Activated CD8-positive, alpha-beta T cell treated with anti-CD3 and anti-CD28 coated beads for 36 hours (primary cell): ENCODE data around the gene LTBP4. TPM values are rescaled to one million over a fixed set of nuclear protein-coding genes. Genes with fewer than 3 reads are reported as not detected.

Source experiments
- ATAC-seq: fragments of 200-7000 bp; cut with Tn5 transposase; one replicate; pipeline ENCODE4 v1.10.0; 2021; ENCODE audit warnings: mild to moderate bottlenecking, moderate library complexity
- CTCF ChIA-PET: fragments of 350-600 bp; sonication (Branson Sonifier 250); formaldehyde crosslinking; loops from one replicate; lab custom pipeline; 2021; ENCODE audit warnings: antibody characterized with exemption; lab: Charles Lee
- POLR2A ChIA-PET: fragments of 350-600 bp; sonication (Branson Sonifier 250); formaldehyde crosslinking; loops from one replicate; lab custom pipeline; 2021; ENCODE audit warnings: antibody characterized with exemption; lab: Charles Lee
- DNase-seq: peaks from one replicate; pipeline ENCODE4 v3.0.0-alpha.2; 2020
- H3K27ac Mint-ChIP-seq: one replicate; pipeline ENCODE4 v1.8.0; 2021; ENCODE audit warnings: mild to moderate bottlenecking, mixed read lengths
- H3K27me3 Mint-ChIP-seq: one replicate; pipeline ENCODE4 v1.8.0; 2021; ENCODE audit warnings: mixed read lengths
- H3K36me3 Mint-ChIP-seq: one replicate; pipeline ENCODE4 v1.8.0; 2021; ENCODE audit warnings: low read depth, mixed read lengths
- H3K4me1 Mint-ChIP-seq: one replicate; pipeline ENCODE4 v1.8.0; 2021; ENCODE audit warnings: low read depth, mixed read lengths
- H3K4me3 Mint-ChIP-seq: one replicate; pipeline ENCODE4 v1.8.0; 2021; ENCODE audit warnings: mild to moderate bottlenecking, moderate library complexity, mixed read lengths
- H3K9me3 Mint-ChIP-seq: one replicate; pipeline ENCODE4 v1.8.0; 2021; ENCODE audit warnings: mixed read lengths
- intact Hi-C: fragments of 100-400 bp; cut with micrococcal nuclease; formaldehyde crosslinking; loops from one replicate; pipeline ENCODE4 v1.10.0; 2022
- total RNA-seq, 2 experiments: library from RNA; stranded (reverse); gene quantifications; one replicate each; pipeline ENCODE4 v1.2.3, GENCODE V29; 2021
- TF ChIP-seq, protein P1 (sequence below): fragments of 200-600 bp; IDR thresholded peaks from one replicate; pipeline ENCODE4 v1.8.0; 2022; ENCODE audit warnings: antibody characterized with exemption, mild to moderate bottlenecking

Gene LTBP4
- total RNA-seq, 2 experiments from 2014 or later = 117 to 121 TPM

DNA sequence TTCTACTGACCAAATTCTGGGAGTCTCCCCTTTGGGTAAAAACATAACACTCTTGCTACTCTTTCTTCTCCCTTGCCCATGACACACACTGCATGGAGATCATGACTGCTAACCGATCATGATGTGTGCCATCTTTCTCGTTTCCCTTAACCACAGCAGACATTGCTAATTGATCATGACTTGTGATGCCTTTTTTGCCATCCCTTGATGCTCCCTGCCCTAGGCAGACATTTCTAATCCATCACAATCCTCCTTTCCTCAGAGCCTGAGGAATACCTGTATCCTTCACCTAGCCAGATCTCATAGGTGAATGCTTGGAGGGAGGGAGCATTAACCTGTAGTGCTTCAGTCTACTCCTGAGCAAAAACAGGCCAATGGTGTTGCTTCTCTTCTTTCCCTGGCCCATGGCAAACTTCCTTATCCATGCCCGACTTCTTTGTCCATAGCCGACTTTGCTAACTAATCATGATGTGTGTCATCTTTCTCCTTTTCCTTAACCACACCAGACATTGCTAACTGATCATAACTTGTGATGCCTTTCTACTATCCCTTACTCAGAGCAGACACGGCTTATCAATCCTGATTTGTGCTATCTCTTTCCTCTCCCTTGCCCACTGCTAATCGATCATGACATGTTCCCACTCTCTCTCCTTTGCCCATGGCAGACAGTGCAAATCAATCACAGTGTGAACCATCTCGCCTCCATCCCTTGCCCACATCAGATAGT, 71.6 kb downstream of the LTBP4 start:
- Mint-ChIP-seq H3K4me3 (no peak overlapping the region), H3K27ac (no peak overlapping the region), H3K27me3 (no peaks in the 10 kb centered on the region), H3K36me3 (peaks cover 33% of the 10 kb centered on the region), H3K4me1 (no peaks in the 10 kb centered on the region), H3K9me3 (peaks cover 6% of the 10 kb centered on the region)
- TF ChIP-seq, protein P1, sequence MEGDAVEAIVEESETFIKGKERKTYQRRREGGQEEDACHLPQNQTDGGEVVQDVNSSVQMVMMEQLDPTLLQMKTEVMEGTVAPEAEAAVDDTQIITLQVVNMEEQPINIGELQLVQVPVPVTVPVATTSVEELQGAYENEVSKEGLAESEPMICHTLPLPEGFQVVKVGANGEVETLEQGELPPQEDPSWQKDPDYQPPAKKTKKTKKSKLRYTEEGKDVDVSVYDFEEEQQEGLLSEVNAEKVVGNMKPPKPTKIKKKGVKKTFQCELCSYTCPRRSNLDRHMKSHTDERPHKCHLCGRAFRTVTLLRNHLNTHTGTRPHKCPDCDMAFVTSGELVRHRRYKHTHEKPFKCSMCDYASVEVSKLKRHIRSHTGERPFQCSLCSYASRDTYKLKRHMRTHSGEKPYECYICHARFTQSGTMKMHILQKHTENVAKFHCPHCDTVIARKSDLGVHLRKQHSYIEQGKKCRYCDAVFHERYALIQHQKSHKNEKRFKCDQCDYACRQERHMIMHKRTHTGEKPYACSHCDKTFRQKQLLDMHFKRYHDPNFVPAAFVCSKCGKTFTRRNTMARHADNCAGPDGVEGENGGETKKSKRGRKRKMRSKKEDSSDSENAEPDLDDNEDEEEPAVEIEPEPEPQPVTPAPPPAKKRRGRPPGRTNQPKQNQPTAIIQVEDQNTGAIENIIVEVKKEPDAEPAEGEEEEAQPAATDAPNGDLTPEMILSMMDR = no peak
- no peak for ATAC-seq
- intact Hi-C loops = no loop called here
- CTCF ChIA-PET = interaction anchor here (1.7 kb wide), 1 partner anchor 10 kb away, joined by 3 read pairs; no protein-coding TSS in a partner anchor
- POLR2A ChIA-PET = interaction anchor here (1.1 kb wide), 1 partner anchor 9 kb away, joined by 5 read pairs; no protein-coding TSS in a partner anchor
- no peak for DNase-seq

DNA sequence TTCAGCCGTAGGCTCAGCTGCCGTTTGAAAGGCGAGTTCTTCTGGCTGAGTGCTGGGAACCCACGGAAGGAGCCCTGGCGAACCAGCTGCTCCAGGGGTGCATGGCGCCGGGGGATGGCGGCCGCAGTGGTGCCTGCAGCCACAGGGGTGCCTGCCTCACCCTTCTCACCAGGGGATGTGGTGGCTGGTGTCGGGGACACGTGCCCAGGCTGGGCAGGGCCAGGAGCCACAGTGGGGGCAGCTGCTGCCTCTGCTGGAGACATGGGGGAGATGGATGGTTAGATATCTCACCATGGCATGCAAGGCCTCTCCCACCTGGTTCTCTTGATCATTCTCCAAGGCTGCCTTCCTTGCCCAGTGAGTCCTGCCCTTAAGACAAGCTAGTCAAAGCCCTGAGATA, 72.2 kb downstream of the LTBP4 start:
- TF ChIP-seq, protein P1 = no peak
- no peak overlapping the region for H3K4me3 Mint-ChIP-seq
- H3K27me3 Mint-ChIP-seq = no peaks in the 10 kb centered on the region
- ATAC-seq (no peak), DNase-seq (no peak)
- ChIA-PET CTCF (no interaction called here), POLR2A (interaction anchor here (1.0 to 1.1 kb wide), 2 partner anchors 10 to 49 kb away, joined by 3 to 5 read pairs; no protein-coding TSS in a partner anchor)
- H3K36me3 Mint-ChIP-seq = peaks cover 34% of the 10 kb centered on the region
- no peak overlapping the region for H3K27ac Mint-ChIP-seq
- intact Hi-C loops = no loop called here
- H3K9me3 Mint-ChIP-seq = peaks cover 6% of the 10 kb centered on the region
- no peaks in the 10 kb centered on the region for H3K4me1 Mint-ChIP-seq

DNA sequence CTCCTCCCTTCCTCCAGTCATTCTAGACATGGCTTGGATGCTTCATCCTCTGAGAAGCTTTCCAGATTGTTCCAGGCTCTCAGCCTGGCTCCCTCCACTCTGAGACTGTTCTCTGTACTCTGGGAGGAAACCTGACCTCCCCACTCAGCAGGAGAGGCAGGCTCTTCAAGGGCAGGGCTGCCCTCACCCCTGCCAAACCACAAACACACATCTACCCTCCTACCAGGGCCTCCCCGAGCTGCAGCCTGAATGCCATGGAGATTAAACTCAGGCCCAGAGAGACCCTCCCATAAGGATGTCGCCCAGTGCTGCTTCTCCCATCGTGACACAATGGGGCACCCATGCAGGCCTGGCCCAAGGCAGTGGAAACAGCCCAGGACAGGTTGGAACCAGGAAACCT, 73.1 kb downstream of the LTBP4 start:
- ATAC-seq = no peak
- Mint-ChIP-seq H3K4me1 (no peaks in the 10 kb centered on the region), H3K27me3 (no peaks in the 10 kb centered on the region)

DNA sequence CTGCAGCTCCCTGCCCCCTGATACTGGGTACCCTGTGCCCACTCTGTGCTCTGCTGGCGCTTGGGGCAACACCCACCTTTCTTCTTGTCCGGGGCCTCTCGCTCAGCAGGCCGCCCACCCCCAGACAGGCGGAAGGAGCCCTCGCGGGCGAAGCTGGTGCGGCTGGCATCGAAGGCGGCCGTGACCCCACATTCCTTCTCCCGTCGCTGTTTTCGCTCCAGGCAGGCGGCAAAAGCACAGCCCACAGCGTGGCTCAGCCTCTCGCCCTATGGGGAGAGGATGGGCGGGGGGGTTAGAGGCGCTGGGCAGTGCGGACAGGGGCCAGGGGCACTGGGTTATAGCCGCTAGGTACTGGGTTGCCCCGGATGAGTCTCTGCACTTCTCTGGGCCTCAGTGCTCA, 76.0 kb downstream of the LTBP4 start:
- CTCF ChIA-PET = no interaction called here
- Mint-ChIP-seq H3K4me3 (no peak overlapping the region), H3K9me3 (no peaks in the 10 kb centered on the region), H3K27ac (no peak overlapping the region), H3K27me3 (no peaks in the 10 kb centered on the region), H3K4me1 (no peaks in the 10 kb centered on the region), H3K36me3 (peaks cover 23% of the 10 kb centered on the region)
- no peak for ATAC-seq
- TF ChIP-seq, protein P1 = no peak
- intact Hi-C loops = no loop called here
- POLR2A ChIA-PET = no interaction called here
- no peak for DNase-seq

More for the DNA sequence above, 73.1 kb downstream of the LTBP4 start:
- intact Hi-C loops = no loop called here
- TF ChIP-seq, protein P1 = no peak
- Mint-ChIP-seq H3K4me3 (no peak overlapping the region), H3K9me3 (peaks cover 3% of the 10 kb centered on the region), H3K27ac (no peak overlapping the region), H3K36me3 (peaks cover 29% of the 10 kb centered on the region)
- DNase-seq = no peak
- POLR2A ChIA-PET = interaction anchor here (1.0 kb wide), 1 partner anchor 48 kb away, joined by 3 read pairs; no protein-coding TSS in a partner anchor
- CTCF ChIA-PET = no interaction called here

Other genes with a start within 250 kb of the LTBP4 start
- not detected for gene HIPK4, start 211.2 kb upstream of the LTBP4 start, total RNA-seq
- 1 to 10 TPM; 1.2 TPM for gene PRX, start 188.0 kb upstream of the LTBP4 start, total RNA-seq
- gene SERTAD1, start 175.4 kb upstream of the LTBP4 start, total RNA-seq = 10 to 100 TPM; 15.5 to 17.2 TPM
- 10 to 100 TPM in 1 of 2 experiments, 1 to 10 TPM in 1; 8.8 to 11.2 TPM for gene SERTAD3, start 157.0 kb upstream of the LTBP4 start, total RNA-seq
- 10 to 100 TPM; 21.2 to 21.7 TPM for gene BLVRB, start 135.6 kb upstream of the LTBP4 start, total RNA-seq
- gene SPTBN4, start 134.4 kb upstream of the LTBP4 start, total RNA-seq = 1 to 10 TPM; 1.3 to 2.3 TPM
- 10 to 100 TPM; 82.8 to 89.3 TPM for gene SHKBP1, start 24.5 kb upstream of the LTBP4 start, total RNA-seq
- 10 to 100 TPM; 13.7 to 17.7 TPM for gene NUMBL, start 89.3 kb downstream of the LTBP4 start, total RNA-seq
- gene COQ8B, start 115.5 kb downstream of the LTBP4 start, total RNA-seq = 10 to 100 TPM; 23.2 to 24.0 TPM
- gene ITPKC, start 115.7 kb downstream of the LTBP4 start, total RNA-seq = 1 to 10 TPM; 4.8 to 5.2 TPM
- 10 to 100 TPM; 12.8 to 14.2 TPM for gene ACTMAP, start 149.1 kb downstream of the LTBP4 start, total RNA-seq
- gene SNRPA, start 149.8 kb downstream of the LTBP4 start, total RNA-seq = 100 to 1,000 TPM; 260 to 281 TPM
- gene MIA, start 174.2 kb downstream of the LTBP4 start, total RNA-seq = not detected
- gene RAB4B, start 176.9 kb downstream of the LTBP4 start, total RNA-seq = 10 to 100 TPM; 39.7 to 42.3 TPM
- gene EGLN2, start 197.8 kb downstream of the LTBP4 start, total RNA-seq = 10 to 100 TPM; 87.4 to 90.1 TPM
- gene CYP2A6, start 249.1 kb downstream of the LTBP4 start, total RNA-seq = under 1 TPM in 1 of 2 experiments, not detected in 1; 0.41 TPM